SU-DHL-6 (cell line): ENCODE results near the gene HSF5.

ENCODE experiments used
- H2AFZ ChIP-seq: fragments of 200-600 bp; sonication (generic); 2 replicates; pipeline ENCODE4 v1.6.1; 2014; ENCODE audit warnings: low read depth, mild to moderate bottlenecking, moderate library complexity, mixed read lengths, antibody characterized with exemption, low read length; ENCODE audit not compliant: severe bottlenecking
- H3F3A ChIP-seq: fragments of 200-600 bp; shearing (Covaris generic); 2 replicates; pipeline ENCODE4 v1.6.0; 2016; ENCODE audit warnings: antibody characterized with exemption, mild to moderate bottlenecking; ENCODE audit not compliant: insufficient read depth
- H3K27ac ChIP-seq: fragments of 200-600 bp; sonication (generic); 2 replicates; pipeline ENCODE4 v1.5.1; 2016; ENCODE audit warnings: low read depth, mild to moderate bottlenecking, low read length, moderate library complexity, mixed read lengths
- H3K27me3 ChIP-seq: fragments of 200-600 bp; sonication (generic), shearing (Covaris generic); 2 replicates; pipeline ENCODE4 v1.6.0; 2014; ENCODE audit warnings: mild to moderate bottlenecking, low read length
- H3K36me3 ChIP-seq: fragments of 200-600 bp; sonication (generic); 2 replicates; pipeline ENCODE4 v1.6.1; 2014; ENCODE audit warnings: mild to moderate bottlenecking, low read length, mixed read lengths
- H3K4me2 ChIP-seq: fragments of 300-600, 200-600 bp; shearing (Covaris generic), sonication (generic); 2 replicates; pipeline ENCODE4 v1.6.0; 2014; ENCODE audit warnings: low read length, low read depth, mild to moderate bottlenecking; ENCODE audit not compliant: poor library complexity, severe bottlenecking
- H3K4me3 ChIP-seq: fragments of 200-600 bp; sonication (generic); 2 replicates; pipeline ENCODE4 v1.5.1; 2014; ENCODE audit warnings: antibody characterized with exemption, low read length, mild to moderate bottlenecking, mixed read lengths; ENCODE audit not compliant: insufficient read depth, poor library complexity, severe bottlenecking
- H3K79me2 ChIP-seq: fragments of 200-600 bp; sonication (generic); 2 replicates; pipeline ENCODE4 v1.6.1; 2014; ENCODE audit warnings: mild to moderate bottlenecking, low read length, moderate library complexity; ENCODE audit not compliant: insufficient read depth
- H3K9ac ChIP-seq: fragments of 200-600 bp; sonication (generic); 2 replicates; pipeline ENCODE4 v1.7.0; 2014; ENCODE audit warnings: mild to moderate bottlenecking, low read length
- H3K9me2 ChIP-seq: fragments of 200-600 bp; sonication (generic); replicated peaks from 2 replicates; pipeline ENCODE4 v1.6.1; 2014; ENCODE audit warnings: low read length; ENCODE audit not compliant: insufficient read depth
- H3K9me3 ChIP-seq: fragments of 200-600 bp; sonication (generic); 2 replicates; pipeline ENCODE4 v1.6.1; 2014; ENCODE audit warnings: low read length, mixed read lengths; ENCODE audit not compliant: insufficient read depth
- H4K20me1 ChIP-seq: fragments of 200-600 bp; sonication (generic); 2 replicates; pipeline ENCODE4 v1.6.1; 2014; ENCODE audit warnings: low read depth, mild to moderate bottlenecking, antibody characterized with exemption, low read length, moderate library complexity, mixed read lengths
- EZH2phosphoT487 ChIP-seq: fragments of 200-600 bp; sonication (generic), shearing (Covaris generic); conservative IDR thresholded peaks from 2 replicates; pipeline ENCODE4 v1.6.1; 2018; ENCODE audit warnings: mild to moderate bottlenecking, antibody characterized with exemption, low read length, moderate library complexity, mixed read lengths
- TF ChIP-seq, protein P1 (sequence below): fragments of 200-600 bp; sonication (generic); IDR thresholded peaks from one replicate; pipeline ENCODE4 v1.5.1; 2017; ENCODE audit warnings: antibody characterized with exemption, mild to moderate bottlenecking, low read length, moderate library complexity; ENCODE audit not compliant: insufficient read depth, poor library complexity, severe bottlenecking

HSF5 gene

DNA sequence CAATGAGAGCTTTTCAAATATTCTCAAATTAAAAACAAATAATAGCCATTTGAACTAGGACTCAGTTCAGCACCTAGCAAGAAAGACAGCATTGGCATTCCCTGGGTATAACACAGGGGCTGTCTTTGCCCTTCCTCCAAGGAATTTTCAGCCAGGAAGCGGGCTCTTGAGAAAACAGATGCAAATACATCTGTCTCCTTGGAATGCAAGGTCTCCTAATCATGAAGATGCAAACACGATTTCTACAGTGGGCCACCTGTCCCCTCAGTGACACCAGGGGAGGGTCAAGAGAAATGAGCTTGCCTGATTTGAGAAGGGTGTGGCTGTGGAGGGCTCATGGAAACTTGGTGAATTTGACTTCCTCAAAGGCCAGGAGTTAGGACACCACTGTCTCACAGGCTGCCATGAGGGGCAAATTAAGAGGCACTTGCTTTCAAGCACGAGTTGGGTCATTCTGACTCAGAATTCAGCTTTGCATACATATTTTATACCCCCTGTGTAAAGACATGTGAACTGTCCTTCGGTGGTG, 111.7 kb downstream of the HSF5 start:
- Histone ChIP-seq H3K36me3 (no peaks in the 10 kb centered on the region), H4K20me1 (no peaks in the 10 kb centered on the region), H3F3A (no peaks in the 10 kb centered on the region), H3K9me2 (no peaks in the 10 kb centered on the region), H3K27ac (no peak overlapping the region), H3K79me2 (no peaks in the 10 kb centered on the region), H3K9ac (no peak overlapping the region), H3K4me2 (no peak overlapping the region), H3K27me3 (no peaks in the 10 kb centered on the region), H2AFZ (no peak overlapping the region), H3K4me3 (no peak overlapping the region), H3K9me3 (no peaks in the 10 kb centered on the region)
- TF ChIP-seq, protein P1, sequence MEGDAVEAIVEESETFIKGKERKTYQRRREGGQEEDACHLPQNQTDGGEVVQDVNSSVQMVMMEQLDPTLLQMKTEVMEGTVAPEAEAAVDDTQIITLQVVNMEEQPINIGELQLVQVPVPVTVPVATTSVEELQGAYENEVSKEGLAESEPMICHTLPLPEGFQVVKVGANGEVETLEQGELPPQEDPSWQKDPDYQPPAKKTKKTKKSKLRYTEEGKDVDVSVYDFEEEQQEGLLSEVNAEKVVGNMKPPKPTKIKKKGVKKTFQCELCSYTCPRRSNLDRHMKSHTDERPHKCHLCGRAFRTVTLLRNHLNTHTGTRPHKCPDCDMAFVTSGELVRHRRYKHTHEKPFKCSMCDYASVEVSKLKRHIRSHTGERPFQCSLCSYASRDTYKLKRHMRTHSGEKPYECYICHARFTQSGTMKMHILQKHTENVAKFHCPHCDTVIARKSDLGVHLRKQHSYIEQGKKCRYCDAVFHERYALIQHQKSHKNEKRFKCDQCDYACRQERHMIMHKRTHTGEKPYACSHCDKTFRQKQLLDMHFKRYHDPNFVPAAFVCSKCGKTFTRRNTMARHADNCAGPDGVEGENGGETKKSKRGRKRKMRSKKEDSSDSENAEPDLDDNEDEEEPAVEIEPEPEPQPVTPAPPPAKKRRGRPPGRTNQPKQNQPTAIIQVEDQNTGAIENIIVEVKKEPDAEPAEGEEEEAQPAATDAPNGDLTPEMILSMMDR: no peak
- TF ChIP-seq EZH2phosphoT487: no peak

GRCh38 chr17:58375811-58376210, 112.4 kb downstream of the HSF5 start:
- no peak overlapping the region for H3K4me2 ChIP-seq
- H3K9me2 ChIP-seq: no peaks in the 10 kb centered on the region
- H4K20me1 ChIP-seq: no peaks in the 10 kb centered on the region
- TF ChIP-seq, protein P1: no peak
- no peak for TF ChIP-seq EZH2phosphoT487
- H3K9me3 ChIP-seq: no peaks in the 10 kb centered on the region
- H3F3A ChIP-seq: no peaks in the 10 kb centered on the region
- no peak overlapping the region for H3K27ac ChIP-seq
- no peak overlapping the region for H3K9ac ChIP-seq
- no peaks in the 10 kb centered on the region for H3K36me3 ChIP-seq
- no peak overlapping the region for H3K4me3 ChIP-seq
- no peaks in the 10 kb centered on the region for H3K27me3 ChIP-seq
- H3K79me2 ChIP-seq: no peaks in the 10 kb centered on the region
- H2AFZ ChIP-seq: no peak overlapping the region

DNA sequence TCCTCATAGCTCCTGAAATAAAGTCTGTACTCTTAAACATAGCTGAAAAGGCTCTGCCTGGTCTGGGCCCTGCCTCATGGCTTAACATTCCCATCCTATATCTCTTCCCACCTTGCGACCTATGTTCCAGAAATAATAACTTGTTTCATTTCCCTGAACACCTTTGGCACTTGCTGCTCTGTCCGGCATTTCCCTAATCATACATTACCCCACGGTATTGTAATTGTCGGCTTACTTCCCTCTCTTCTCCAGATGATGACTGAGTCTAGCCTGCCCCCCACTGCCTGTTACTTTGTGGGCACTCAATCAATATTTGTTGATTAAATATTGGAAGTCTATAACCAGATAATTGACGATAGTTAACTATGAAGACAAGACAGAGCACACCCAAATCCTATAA, 113.0 kb downstream of the HSF5 start:
- no peak for TF ChIP-seq EZH2phosphoT487
- TF ChIP-seq, protein P1: no peak
- H3F3A ChIP-seq: no peaks in the 10 kb centered on the region
- no peaks in the 10 kb centered on the region for H3K9me3 ChIP-seq
- no peak overlapping the region for H2AFZ ChIP-seq
- H3K9ac ChIP-seq: no peak overlapping the region
- no peaks in the 10 kb centered on the region for H3K27me3 ChIP-seq
- H3K79me2 ChIP-seq: no peaks in the 10 kb centered on the region
- H3K4me3 ChIP-seq: no peak overlapping the region
- no peaks in the 10 kb centered on the region for H4K20me1 ChIP-seq
- no peak overlapping the region for H3K27ac ChIP-seq
- H3K4me2 ChIP-seq: no peak overlapping the region
- no peaks in the 10 kb centered on the region for H3K36me3 ChIP-seq
- no peaks in the 10 kb centered on the region for H3K9me2 ChIP-seq
